Vagina (tissue), 2 donors: ENCODE measurements around the gene CPPED1. TPM values are rescaled to one million over a fixed set of nuclear protein-coding genes. Genes with fewer than 3 reads are reported as not detected.

ENCODE experiments used
- DNase-seq, 2 donors: peaks; one replicate each; pipeline ENCODE4 v3.0.0-alpha.2; 2017; ENCODE audit errors: extremely low spot score in 2 of 2
- H3K27ac ChIP-seq: fragments of 200-600 bp; sonication (generic); one replicate; pipeline ENCODE4 v1.5.1; 2019
- H3K27me3 ChIP-seq: fragments of 200-600 bp; sonication (generic); one replicate; pipeline ENCODE4 v1.5.1; 2019
- H3K36me3 ChIP-seq, 2 donors: fragments of 200-600 bp; sonication (generic); one replicate each; pipeline ENCODE4 v1.5.1; 2017 to 2019
- H3K4me1 ChIP-seq: fragments of 200-600 bp; sonication (generic); one replicate; pipeline ENCODE4 v1.5.1; 2019
- H3K4me3 ChIP-seq, 2 donors: fragments of 200-600 bp; sonication (generic); 1 replicate in 1 of 2; 2 replicates in 1 of 2; pipeline ENCODE4 v1.5.1; 2016 to 2019
- H3K9me3 ChIP-seq: fragments of 200-600 bp; sonication (generic); one replicate; pipeline ENCODE4 v1.5.1; 2019
- CTCF ChIP-seq, 3 experiments: fragments of 450-650 bp in 2 of 3; fragments of 200-600 bp in 1 of 3; sonication (generic) in 1 of 3; IDR thresholded peaks; one replicate each; pipeline ENCODE4 v1.5.1; 2017 to 2019; ENCODE audit warnings: antibody characterized with exemption in 3 of 3, mild to moderate bottlenecking in 2 of 3, moderate library complexity in 2 of 3
- POLR2A ChIP-seq, 2 donors: fragments of 450-650 bp; IDR thresholded peaks; one replicate each; pipeline ENCODE4 v1.6.1; 2017; ENCODE audit warnings: antibody characterized with exemption in 2 of 2, mild to moderate bottlenecking in 2 of 2, moderate library complexity in 2 of 2
- POLR2AphosphoS5 ChIP-seq, 2 donors: sonication (generic); formaldehyde crosslinking; IDR thresholded peaks; one replicate each; pipeline ENCODE4 v1.9.0; 2017; ENCODE audit warnings: antibody characterized with exemption in 2 of 2, mild to moderate bottlenecking in 2 of 2, low read depth in 1 of 2; ENCODE audit not compliant: insufficient read depth in 1 of 2
- intact Hi-C: fragments of 100-400 bp; cut with DNase I; formaldehyde crosslinking; loops from one replicate; pipeline ENCODE4 v1.15.1; 2023
- total RNA-seq: library from RNA; depleted of rRNA; stranded (reverse); fragments of >200 nt; gene quantifications from one replicate; pipeline ENCODE4 v1.2.3, GENCODE V29; 2016

Gene CPPED1
- total RNA-seq, 1 donor from 2014 or later: 15.2 TPM

GRCh38 chr16:12614662-12615278, 188.9 kb downstream of the CPPED1 start:
- no peak overlapping the region for H3K27ac ChIP-seq
- intact Hi-C loops: no loop called here
- no peak for DNase-seq
- H3K27me3 ChIP-seq: no peaks in the 10 kb centered on the region
- H3K4me1 ChIP-seq: no peaks in the 10 kb centered on the region
- H3K4me3 ChIP-seq: no peak overlapping the region
- no peaks in the 10 kb centered on the region for H3K36me3 ChIP-seq
- no peaks in the 10 kb centered on the region for H3K9me3 ChIP-seq
- no peak for TF ChIP-seq CTCF (IDR thresholded peaks at IDR 0.05)
- no peak for TF ChIP-seq POLR2A (IDR thresholded peaks at IDR 0.05)
- TF ChIP-seq POLR2AphosphoS5 (IDR thresholded peaks at IDR 0.05; ENCODE audit: insufficient read depth in 1 of 2, low read depth in 1 of 2): no peak

- Histone ChIP-seq H3K36me3 (no peaks in the 10 kb centered on the region), H3K9me3 (no peaks in the 10 kb centered on the region), H3K4me3 (no peak overlapping the region), H3K27me3 (no peaks in the 10 kb centered on the region), H3K4me1 (no peaks in the 10 kb centered on the region), H3K27ac (no peak overlapping the region)
- TF ChIP-seq CTCF (IDR thresholded peaks at IDR 0.05) (no peak), POLR2A (IDR thresholded peaks at IDR 0.05) (no peak), POLR2AphosphoS5 (IDR thresholded peaks at IDR 0.05; ENCODE audit: insufficient read depth in 1 of 2, low read depth in 1 of 2) (no peak)
- DNase-seq: no peak
- intact Hi-C loops: no loop called here
These were observed 189.6 kb downstream of the CPPED1 start for GRCh38 chr16:12613992-12614661.

- DNase-seq: peak in 1 of 2 donors; percentile 25
- Histone ChIP-seq H3K4me3 (no peak overlapping the region), H3K27me3 (no peaks in the 10 kb centered on the region), H3K36me3 (no peaks in the 10 kb centered on the region), H3K27ac (no peak overlapping the region), H3K9me3 (no peaks in the 10 kb centered on the region), H3K4me1 (no peaks in the 10 kb centered on the region)
- TF ChIP-seq POLR2AphosphoS5 (IDR thresholded peaks at IDR 0.05; ENCODE audit: insufficient read depth in 1 of 2, low read depth in 1 of 2): no peak
- no peak for TF ChIP-seq POLR2A (IDR thresholded peaks at IDR 0.05)
- TF ChIP-seq CTCF (IDR thresholded peaks at IDR 0.05): no peak
- intact Hi-C loops: no loop called here
These were observed 190.3 kb downstream of the CPPED1 start for GRCh38 chr16:12613131-12613991.

GRCh38 chr16:12612598-12613101, 191.0 kb downstream of the CPPED1 start:
- H3K27me3 ChIP-seq: no peaks in the 10 kb centered on the region
- H3K4me1 ChIP-seq: no peaks in the 10 kb centered on the region
- DNase-seq: peak in 1 of 2 donors; percentile 67
- no peak overlapping the region for H3K4me3 ChIP-seq
- intact Hi-C loops: no loop called here
- H3K27ac ChIP-seq: no peak overlapping the region
- H3K9me3 ChIP-seq: no peaks in the 10 kb centered on the region
- TF ChIP-seq POLR2A (IDR thresholded peaks at IDR 0.05): no peak
- no peak for TF ChIP-seq POLR2AphosphoS5 (IDR thresholded peaks at IDR 0.05; ENCODE audit: insufficient read depth in 1 of 2, low read depth in 1 of 2)
- TF ChIP-seq CTCF (IDR thresholded peaks at IDR 0.05): no peak
- H3K36me3 ChIP-seq: no peaks in the 10 kb centered on the region
